ELF-1 (cell line): Measurements from ENCODE around the gene PSAT1.

Experiments
- DNase-seq: peaks from one replicate; pipeline ENCODE4 v3.0.0-alpha.2; 2016; ENCODE audit warnings: low read depth, low spot score

PSAT1 gene

GRCh38 chr9:78292716-78293497, 4.0 kb upstream of the PSAT1 start:
- DNase-seq = no peak

DNA sequence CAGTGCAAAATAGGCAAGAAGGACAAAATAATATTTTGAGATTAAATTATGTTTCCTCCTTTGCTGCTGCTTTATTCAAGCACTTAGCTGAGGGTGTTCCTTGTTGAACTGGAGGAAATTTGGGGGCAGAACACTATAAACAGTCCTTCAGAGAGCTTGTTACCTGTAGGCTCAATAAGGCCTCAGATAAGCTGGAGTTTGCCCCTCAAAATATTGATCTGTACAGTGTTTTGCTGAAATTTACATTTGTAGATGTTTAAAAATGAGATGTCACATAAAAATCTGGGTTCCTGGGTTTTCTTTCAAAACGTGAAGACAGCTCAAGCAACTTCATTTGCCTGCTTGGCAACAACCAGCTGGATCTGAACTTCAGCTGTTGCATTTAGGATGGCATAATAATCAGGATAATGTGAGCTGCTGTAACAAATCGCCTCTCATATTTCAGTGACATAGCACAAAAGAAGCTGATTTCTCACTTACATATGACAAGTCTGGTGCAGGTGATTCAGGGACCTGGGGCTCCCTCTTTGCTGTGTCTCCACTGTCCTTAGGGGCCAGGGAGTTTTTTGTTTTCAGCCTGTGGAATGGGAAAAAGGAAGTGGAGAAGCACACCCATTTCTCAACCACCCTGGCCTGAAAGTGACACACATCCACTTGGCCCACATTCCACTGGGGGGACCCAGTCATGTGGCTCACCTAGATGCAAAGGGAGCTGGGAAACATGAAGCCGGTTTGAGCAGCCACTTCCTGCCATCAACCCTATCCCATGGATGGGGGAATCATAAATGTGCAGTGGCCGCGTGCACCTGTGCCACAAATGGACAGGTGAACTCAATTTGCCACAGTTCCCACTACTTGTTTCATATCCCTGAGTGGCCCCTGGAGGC, 2.4 kb upstream of the PSAT1 start:
- DNase-seq = no peak

- DNase-seq = peak; percentile 57
Observed at GRCh38 chr9:78295177-78295575, 1.7 kb upstream of the PSAT1 start.

- peak; percentile 34 for DNase-seq
Observed at GRCh38 chr9:78295731-78296130, 1.2 kb upstream of the PSAT1 start.

DNA sequence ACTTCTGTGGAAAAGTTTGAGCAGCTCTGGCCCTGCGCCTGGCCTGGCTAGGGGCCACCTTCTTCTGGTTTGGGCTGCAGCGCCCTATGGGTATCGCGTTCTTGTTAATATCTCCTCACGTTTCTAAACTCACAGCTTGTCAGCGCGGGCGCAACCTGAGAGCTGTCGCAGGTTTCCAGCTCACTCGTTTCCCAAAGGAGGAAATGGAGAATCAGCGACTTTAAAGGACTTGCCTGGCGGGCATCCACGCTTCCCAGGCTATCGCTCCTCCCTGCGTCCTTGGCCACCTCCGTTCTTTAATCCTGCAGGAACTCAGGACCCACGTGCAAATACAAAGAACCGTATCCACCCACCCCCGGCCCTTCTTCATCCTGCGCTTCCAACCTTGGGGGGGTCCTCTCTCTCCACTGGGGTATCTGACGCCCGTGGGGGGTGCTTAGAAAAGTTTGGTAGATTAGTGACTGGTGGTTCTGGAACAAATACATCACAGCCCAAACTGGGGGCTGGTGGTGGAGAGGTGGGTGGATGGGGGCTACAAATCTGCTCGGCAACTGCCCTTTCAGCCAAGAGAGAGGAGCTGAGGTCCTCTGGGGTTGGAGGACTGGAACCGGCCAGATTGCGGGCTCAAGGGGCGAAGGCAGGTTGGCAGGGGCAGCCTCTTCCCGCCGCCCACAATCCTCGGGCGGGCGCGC, 578 bp upstream of the PSAT1 start:
- DNase-seq = peak; percentile 81

GRCh38 chr9:78297672-78297961, 692 bp downstream of the PSAT1 start:
- DNase-seq = no peak

GRCh38 chr9:78298046-78298765, 1.3 kb downstream of the PSAT1 start:
- DNase-seq = peak; percentile 31

- DNase-seq = no peak
Observed at GRCh38 chr9:78300209-78300608, 3.3 kb downstream of the PSAT1 start.

- DNase-seq = no peak
Observed at GRCh38 chr9:78301466-78301865, 4.5 kb downstream of the PSAT1 start.

DNA sequence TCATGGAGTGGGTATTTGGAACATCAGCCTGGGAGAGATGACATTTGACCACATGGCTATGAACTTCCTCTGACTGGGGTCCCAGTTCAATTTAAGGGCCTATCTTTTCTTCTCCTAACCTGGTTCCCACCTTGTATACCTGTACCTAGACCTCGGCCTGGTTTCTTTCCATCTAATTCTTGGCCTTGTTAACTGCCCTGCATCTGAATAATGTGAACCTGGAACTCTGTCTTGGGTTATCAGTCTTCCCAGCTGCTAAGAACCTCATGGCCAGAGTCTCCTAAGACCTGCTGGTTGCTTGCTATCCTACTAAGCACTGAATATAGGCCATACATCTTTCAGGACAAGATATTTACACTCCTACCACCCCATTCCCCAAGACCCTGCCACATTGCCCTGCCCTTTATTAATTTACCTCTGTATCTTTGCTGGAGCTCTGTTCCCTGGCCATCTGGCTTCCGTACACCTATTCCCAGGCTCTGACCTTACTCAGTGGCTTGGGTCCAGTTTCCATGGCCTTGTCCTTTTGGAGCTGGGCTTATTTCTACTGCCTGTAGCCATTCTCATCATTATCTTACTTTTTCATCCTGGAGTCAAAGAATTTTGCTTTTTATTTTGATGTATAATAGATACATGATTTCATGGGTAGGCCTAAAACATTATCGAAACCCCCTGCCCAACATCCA, 6.6 kb downstream of the PSAT1 start:
- no peak for DNase-seq

GRCh38 chr9:78304357-78304756, 7.4 kb downstream of the PSAT1 start:
- DNase-seq = no peak

- no peak for DNase-seq
Observed at GRCh38 chr9:78306222-78307076, 9.5 kb downstream of the PSAT1 start.

DNA sequence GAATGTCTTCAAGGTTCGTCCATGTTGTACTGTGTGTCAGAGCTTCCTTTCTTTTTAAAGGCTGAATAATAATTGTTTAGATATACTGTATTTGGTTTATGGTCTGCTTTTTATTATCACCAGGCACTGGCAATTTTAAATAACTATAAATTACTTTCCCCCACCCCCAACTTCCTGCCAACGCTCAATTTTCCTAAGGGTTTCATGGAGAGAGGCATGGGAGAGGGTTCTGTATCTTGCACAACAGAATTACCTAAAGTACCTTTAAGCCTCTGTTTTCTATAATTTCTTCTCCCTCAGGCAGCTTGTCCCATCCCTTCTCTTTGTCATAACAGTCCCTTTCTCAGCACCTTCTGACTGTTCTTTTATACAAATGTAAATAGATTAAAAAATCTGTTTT, 10.4 kb downstream of the PSAT1 start:
- no peak for DNase-seq

DNA sequence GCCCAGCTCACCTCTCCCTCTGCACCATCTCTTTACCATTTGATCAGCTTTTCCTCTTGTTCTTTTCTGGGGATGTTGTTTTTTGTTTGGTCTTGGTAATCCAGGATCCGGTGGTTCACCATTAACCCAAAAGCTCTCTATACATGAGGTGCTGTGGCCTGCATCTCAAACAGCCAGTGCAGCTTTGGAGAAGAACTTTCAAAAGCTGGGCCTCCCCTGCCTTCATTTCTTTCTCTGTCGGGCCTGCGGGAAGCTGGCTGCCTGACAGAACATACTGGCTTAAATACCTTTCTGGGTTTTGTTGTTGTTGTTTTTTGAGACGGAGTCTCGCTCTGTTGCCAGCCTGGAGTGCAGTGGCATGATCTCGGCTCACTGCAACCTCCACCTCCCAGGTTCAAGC, 12.1 kb downstream of the PSAT1 start:
- no peak for DNase-seq

- no peak for DNase-seq
Observed at GRCh38 chr9:78311075-78311474, 14.2 kb downstream of the PSAT1 start.

DNA sequence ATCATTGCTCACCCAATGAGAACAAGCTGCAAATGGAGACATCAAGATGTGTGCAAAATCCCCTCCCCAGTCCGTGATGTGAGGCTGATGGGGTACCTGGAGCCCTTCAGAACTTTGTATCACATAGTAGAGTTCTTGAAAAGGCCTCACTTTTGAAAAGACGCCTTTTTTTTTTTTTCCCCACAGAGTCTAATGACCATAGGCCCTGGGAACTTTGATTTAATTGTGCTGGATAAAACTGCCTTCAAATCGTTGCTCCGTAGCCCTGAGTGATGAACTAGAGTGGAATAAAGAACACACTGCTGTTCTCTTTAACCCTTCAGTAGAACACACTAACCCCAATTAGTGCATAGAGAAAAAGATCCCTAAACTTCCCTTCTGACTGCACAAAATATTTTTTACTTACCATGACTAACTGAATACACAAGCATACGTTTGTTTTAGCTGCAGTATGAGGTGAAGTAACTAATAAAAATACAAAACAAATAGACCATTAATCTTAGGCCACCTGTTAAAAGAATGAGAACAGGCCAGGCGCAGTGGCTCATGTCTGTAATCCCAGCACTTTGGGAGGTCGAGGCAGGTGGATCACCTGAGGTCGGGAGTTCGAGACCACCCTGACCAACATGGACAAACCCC, 15.1 kb downstream of the PSAT1 start:
- no peak for DNase-seq

GRCh38 chr9:78314550-78314949, 17.6 kb downstream of the PSAT1 start:
- no peak for DNase-seq

- no peak for DNase-seq
Observed at GRCh38 chr9:78314953-78315870, 18.3 kb downstream of the PSAT1 start.
